GM12873 (cell line): Measurements from ENCODE around the gene TNIP1.

Experiments used
- CTCF ChIP-seq: IDR thresholded peaks from 2 replicates; pipeline ENCODE4 v1.5.1; 2012; ENCODE audit warnings: low read depth, mild to moderate bottlenecking, moderate library complexity, low read length, control low read depth; ENCODE audit not compliant: insufficient read depth; ENCODE audit errors: missing control alignments

TNIP1 gene

GRCh38 chr5:151123897-151124751 is 43.3 kb upstream of the TNIP1 start:
- TF ChIP-seq CTCF = no peak

- no peak for TF ChIP-seq CTCF
Observed at GRCh38 chr5:151122828-151123227, 42.0 kb upstream of the TNIP1 start.

GRCh38 chr5:151121665-151122064 is 40.8 kb upstream of the TNIP1 start:
- no peak for TF ChIP-seq CTCF

GRCh38 chr5:151121095-151121494 is 40.3 kb upstream of the TNIP1 start:
- TF ChIP-seq CTCF = no peak

GRCh38 chr5:151118913-151119575 is 38.2 kb upstream of the TNIP1 start:
- no peak for TF ChIP-seq CTCF

GRCh38 chr5:151115272-151115905 is 34.6 kb upstream of the TNIP1 start:
- TF ChIP-seq CTCF = peak; percentile 95

GRCh38 chr5:151113651-151114050 is 32.8 kb upstream of the TNIP1 start:
- no peak for TF ChIP-seq CTCF
